Stomach (tissue), 4 donors: Measurements from ENCODE around the gene JAG2.

Source experiments
- EP300 ChIP-seq: sonication (generic); formaldehyde crosslinking; IDR thresholded peaks from one replicate; pipeline ENCODE4 v1.6.1; 2017; ENCODE audit warnings: antibody characterized with exemption
- POLR2A ChIP-seq, 4 donors: fragments of 450-650 bp; IDR thresholded peaks; one replicate each; pipeline ENCODE4 v1.6.1; 2016; ENCODE audit warnings: antibody characterized with exemption in 4 of 4, control low read depth in 2 of 4, mild to moderate bottlenecking in 1 of 4, moderate library complexity in 1 of 4

GRCh38 chr14:105151838-105152793, 16.5 kb downstream of the JAG2 start:
- TF ChIP-seq EP300 (no peak), POLR2A (IDR thresholded peaks at IDR 0.05) (no peak)
